Mucosa of descending colon (tissue), 3 donors: ENCODE results near the gene GRM1. TPM values are rescaled to one million over a fixed set of nuclear protein-coding genes. Genes with fewer than 3 reads are reported as not detected.

Experiments used
- ATAC-seq: fragments of 200-7000 bp; cut with Tn5 transposase; one replicate; pipeline ENCODE4 v1.9.1; 2020; ENCODE audit warnings: mild to moderate bottlenecking, moderate library complexity
- DNase-seq, 3 donors: peaks; one replicate each; pipeline ENCODE4 v3.0.0-alpha.2; 2020
- H3K36me3 ChIP-seq: fragments of 200-600 bp; one replicate; pipeline ENCODE4 v1.8.0; 2021; ENCODE audit warnings: low read depth, mild to moderate bottlenecking
- H3K4me1 ChIP-seq: fragments of 200-600 bp; one replicate; pipeline ENCODE4 v1.8.0; 2021; ENCODE audit warnings: low read depth, mild to moderate bottlenecking
- H3K4me3 ChIP-seq: fragments of 200-600 bp; one replicate; pipeline ENCODE4 v1.8.0; 2021; ENCODE audit warnings: mild to moderate bottlenecking
- H3K9me3 ChIP-seq: fragments of 200-600 bp; one replicate; pipeline ENCODE4 v1.8.0; 2021; ENCODE audit warnings: mild to moderate bottlenecking
- CTCF ChIP-seq: fragments of 200-600 bp; IDR thresholded peaks from one replicate; pipeline ENCODE4 v1.8.0; 2022; ENCODE audit warnings: antibody characterized with exemption, mild to moderate bottlenecking
- intact Hi-C, 2 donors: fragments of 100-400 bp; cut with DNase I in 1 of 2; cut with micrococcal nuclease in 1 of 2; formaldehyde crosslinking; loops; one replicate each; pipeline versions ENCODE4 v1.11.0 to v1.11.1; 2022; cut with DNase I, micrococcal nuclease
- total RNA-seq, 3 donors: library from RNA; stranded (reverse); fragmentation: NEBNext Ultra II Directional in 2 of 3; extraction: Animal tissue kit (Norgen Biotek cat#: 25700) in 2 of 3; gene quantifications; one replicate each; pipeline versions ENCODE4 v1.2.1 to v1.2.4, GENCODE V29; 2021 to 2023
- donor health status: DM: no; HTN: no; CAD: no; lungs with moderate emphysema.
- donor health status: DM: no; HTN: no; CAD: no.
- donor health status: DM: no; HTN: yes; CAD: no.

Gene GRM1
- total RNA-seq, 3 donors from 2014 or later = 0.13 TPM; not detected in 2

- intact Hi-C loops = no loop called here
- no peaks in the 10 kb centered on the region for H3K9me3 ChIP-seq
- H3K36me3 ChIP-seq = no peaks in the 10 kb centered on the region
- H3K4me1 ChIP-seq = no peaks in the 10 kb centered on the region
- H3K4me3 ChIP-seq = no peak overlapping the region
- DNase-seq = no peak
- ATAC-seq = no peak
- no peak for TF ChIP-seq CTCF
Measured at GRCh38 chr6:146273490-146273889, 244.6 kb downstream of the GRM1 start.

- no peaks in the 10 kb centered on the region for H3K4me1 ChIP-seq
- no peaks in the 10 kb centered on the region for H3K36me3 ChIP-seq
- ATAC-seq (no peak), DNase-seq (no peak)
- no peak for TF ChIP-seq CTCF
- intact Hi-C loops = no loop called here
- no peaks in the 10 kb centered on the region for H3K9me3 ChIP-seq
- H3K4me3 ChIP-seq = no peak overlapping the region
Measured at GRCh38 chr6:146277142-146277541, 248.3 kb downstream of the GRM1 start.

- TF ChIP-seq CTCF = no peak
- ATAC-seq = no peak
- Histone ChIP-seq H3K36me3 (no peaks in the 10 kb centered on the region), H3K4me3 (no peak overlapping the region), H3K4me1 (no peaks in the 10 kb centered on the region), H3K9me3 (no peaks in the 10 kb centered on the region)
- no peak for DNase-seq
- intact Hi-C loops = no loop called here
Measured at GRCh38 chr6:146281651-146282362, 252.9 kb downstream of the GRM1 start.

GRCh38 chr6:146282837-146283236 is 254.0 kb downstream of the GRM1 start:
- DNase-seq (no peak), ATAC-seq (no peak)
- no peak for TF ChIP-seq CTCF
- Histone ChIP-seq H3K4me3 (no peak overlapping the region), H3K9me3 (no peaks in the 10 kb centered on the region), H3K4me1 (no peaks in the 10 kb centered on the region), H3K36me3 (no peaks in the 10 kb centered on the region)
- intact Hi-C loops = no loop called here

- ATAC-seq (no peak), DNase-seq (no peak)
- Histone ChIP-seq H3K4me3 (no peak overlapping the region), H3K36me3 (no peaks in the 10 kb centered on the region), H3K9me3 (no peaks in the 10 kb centered on the region), H3K4me1 (no peaks in the 10 kb centered on the region)
- TF ChIP-seq CTCF = no peak
- intact Hi-C loops = no loop called here
Measured at GRCh38 chr6:146284311-146284710, 255.4 kb downstream of the GRM1 start.

GRCh38 chr6:146286961-146287360 is 258.1 kb downstream of the GRM1 start:
- H3K36me3 ChIP-seq = no peaks in the 10 kb centered on the region
- no peak for ATAC-seq
- TF ChIP-seq CTCF = no peak
- H3K9me3 ChIP-seq = no peaks in the 10 kb centered on the region
- DNase-seq = no peak
- no peaks in the 10 kb centered on the region for H3K4me1 ChIP-seq
- intact Hi-C loops = no loop called here
- no peak overlapping the region for H3K4me3 ChIP-seq
